Stomach smooth muscle (tissue), 2 donors: Measurements from ENCODE around the gene HBM.
A peak's percentile ranks its signal among the peaks of the same experiment; 100 is the strongest.
"Not testable (repeated sequence)": the region's sequence is repeated elsewhere in the genome, so short reads cannot be mapped to it uniquely, and the experiment has no call there.

Experiments
- H3K27ac ChIP-seq: one replicate; pipeline ENCODE4 v1.7.0; 2013; ENCODE audit warnings: mild to moderate bottlenecking, low read length, inconsistent platforms
- H3K27me3 ChIP-seq, 2 donors: one replicate each; pipeline ENCODE4 v1.7.0; 2013; ENCODE audit warnings: low read length in 2 of 2; ENCODE audit not compliant: insufficient read depth in 2 of 2, control insufficient read depth in 1 of 2
- H3K36me3 ChIP-seq, 2 donors: one replicate each; pipeline ENCODE4 v1.7.0; 2013; ENCODE audit warnings: low read length in 2 of 2; ENCODE audit not compliant: control insufficient read depth in 2 of 2, insufficient read depth in 2 of 2
- H3K4me1 ChIP-seq: one replicate; pipeline ENCODE4 v1.7.0; 2013; ENCODE audit warnings: low read length; ENCODE audit not compliant: control insufficient read depth, insufficient read depth
- H3K4me3 ChIP-seq, 2 donors: one replicate each; pipeline ENCODE4 v1.7.0; 2013; ENCODE audit warnings: low read length in 2 of 2
- H3K9ac ChIP-seq, 2 donors: one replicate each; pipeline ENCODE4 v1.7.0; 2013; ENCODE audit warnings: low read length in 2 of 2, mild to moderate bottlenecking in 1 of 2
- H3K9me3 ChIP-seq, 2 donors: one replicate each; pipeline ENCODE4 v1.7.0; 2013; ENCODE audit warnings: low read length in 2 of 2; ENCODE audit not compliant: control insufficient read depth in 2 of 2
- donor health status: healthy.
- donor health status: Pancreatic carcinoma.

HBM gene

DNA sequence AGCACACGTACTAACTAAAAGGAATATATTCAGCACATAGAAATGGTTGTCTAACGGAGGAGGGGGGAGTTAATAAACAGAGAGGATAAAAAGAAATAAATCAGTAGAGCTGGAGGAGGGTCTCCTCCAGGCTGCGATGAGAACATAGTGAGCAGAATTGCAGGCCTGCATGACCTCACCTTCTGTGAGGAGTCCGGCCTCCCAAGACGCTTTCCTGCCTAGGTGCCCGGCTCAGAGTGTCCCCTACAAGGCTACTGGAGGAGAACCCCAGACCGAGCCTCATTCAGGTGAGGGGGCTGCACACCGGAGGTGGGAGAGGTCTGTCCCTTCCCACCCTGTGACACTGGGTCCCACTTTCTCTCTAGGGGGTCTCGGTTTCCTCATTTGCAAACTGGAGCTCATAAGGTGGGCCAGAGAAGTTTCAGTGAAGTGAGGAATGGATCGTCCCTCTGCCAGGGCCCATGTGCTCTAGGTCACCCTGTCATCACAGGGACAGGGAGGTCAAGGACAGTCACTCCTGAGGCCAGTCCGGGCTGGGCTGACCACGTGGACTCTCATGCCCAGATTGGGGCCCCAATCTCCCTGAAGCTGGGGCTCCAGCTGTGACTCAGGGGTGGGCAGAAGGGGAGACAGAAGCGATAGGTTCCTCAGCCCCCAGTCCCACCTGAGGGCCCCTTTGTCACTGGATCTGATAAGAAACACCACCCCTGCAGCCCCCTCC lies 3.3 kb upstream of the HBM start:
- H3K4me1 ChIP-seq: peaks cover 15% of the 10 kb centered on the region
- no peaks in the 10 kb centered on the region for H3K9me3 ChIP-seq
- no peak overlapping the region for H3K9ac ChIP-seq
- no peak overlapping the region for H3K27ac ChIP-seq
- H3K27me3 ChIP-seq: peaks cover 22 to 25% of the 10 kb centered on the region in 2 donors
- no peak overlapping the region for H3K4me3 ChIP-seq
- no peaks in the 10 kb centered on the region for H3K36me3 ChIP-seq

- H3K9me3 ChIP-seq, H3K36me3 ChIP-seq, H3K27ac ChIP-seq, H3K9ac ChIP-seq, H3K4me3 ChIP-seq: not testable (repeated sequence)
- Histone ChIP-seq H3K4me1 (peaks cover 15% of the 10 kb centered on the region), H3K27me3 (peaks cover 29 to 32% of the 10 kb centered on the region in 2 donors)
Measured at GRCh38 chr16:163139-163538, 2.6 kb upstream of the HBM start.

DNA sequence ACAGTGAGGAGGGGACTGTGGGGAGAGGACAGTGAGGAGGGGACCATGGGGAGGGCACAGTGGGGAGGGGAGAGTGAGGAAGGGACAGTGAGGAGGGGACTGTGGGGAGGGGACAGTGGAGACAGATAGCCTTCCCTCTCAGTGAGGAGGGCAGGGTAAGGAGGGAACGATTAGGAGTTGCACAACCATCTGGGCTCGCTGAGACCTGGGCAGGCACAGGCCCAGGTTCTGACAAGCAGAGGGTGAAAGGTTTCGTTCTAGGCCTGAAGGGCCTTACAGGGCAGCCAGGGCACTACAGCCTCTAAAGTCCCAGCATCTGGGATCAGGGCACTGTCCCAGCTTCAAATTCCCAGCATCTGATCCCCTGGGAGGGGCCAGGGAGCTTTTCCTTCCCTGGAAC lies 2.1 kb upstream of the HBM start:
- H3K27me3 ChIP-seq: peaks cover 35 to 37% of the 10 kb centered on the region in 2 donors
- H3K4me3 ChIP-seq, H3K9ac ChIP-seq, H3K9me3 ChIP-seq, H3K36me3 ChIP-seq, H3K27ac ChIP-seq: not testable (repeated sequence)
- H3K4me1 ChIP-seq: peaks cover 18% of the 10 kb centered on the region

- not testable (repeated sequence) for H3K4me3 ChIP-seq, H3K9ac ChIP-seq, H3K9me3 ChIP-seq, H3K36me3 ChIP-seq, H3K27ac ChIP-seq
- peaks cover 18% of the 10 kb centered on the region for H3K4me1 ChIP-seq
- H3K27me3 ChIP-seq: peaks cover 40 to 43% of the 10 kb centered on the region in 2 donors
Measured at GRCh38 chr16:164134-164823, 1.5 kb upstream of the HBM start.

- peaks cover 18% of the 10 kb centered on the region for H3K4me1 ChIP-seq
- H3K27me3 ChIP-seq: peaks cover 40 to 46% of the 10 kb centered on the region in 2 donors
- no peaks in the 10 kb centered on the region for H3K9me3 ChIP-seq
- no peak overlapping the region for H3K9ac ChIP-seq
- no peak overlapping the region for H3K27ac ChIP-seq
- H3K4me3 ChIP-seq: peak overlapping the region; percentile 16 to 40
- H3K36me3 ChIP-seq: no peaks in the 10 kb centered on the region
Measured at GRCh38 chr16:164827-165538, 795 bp upstream of the HBM start.

DNA sequence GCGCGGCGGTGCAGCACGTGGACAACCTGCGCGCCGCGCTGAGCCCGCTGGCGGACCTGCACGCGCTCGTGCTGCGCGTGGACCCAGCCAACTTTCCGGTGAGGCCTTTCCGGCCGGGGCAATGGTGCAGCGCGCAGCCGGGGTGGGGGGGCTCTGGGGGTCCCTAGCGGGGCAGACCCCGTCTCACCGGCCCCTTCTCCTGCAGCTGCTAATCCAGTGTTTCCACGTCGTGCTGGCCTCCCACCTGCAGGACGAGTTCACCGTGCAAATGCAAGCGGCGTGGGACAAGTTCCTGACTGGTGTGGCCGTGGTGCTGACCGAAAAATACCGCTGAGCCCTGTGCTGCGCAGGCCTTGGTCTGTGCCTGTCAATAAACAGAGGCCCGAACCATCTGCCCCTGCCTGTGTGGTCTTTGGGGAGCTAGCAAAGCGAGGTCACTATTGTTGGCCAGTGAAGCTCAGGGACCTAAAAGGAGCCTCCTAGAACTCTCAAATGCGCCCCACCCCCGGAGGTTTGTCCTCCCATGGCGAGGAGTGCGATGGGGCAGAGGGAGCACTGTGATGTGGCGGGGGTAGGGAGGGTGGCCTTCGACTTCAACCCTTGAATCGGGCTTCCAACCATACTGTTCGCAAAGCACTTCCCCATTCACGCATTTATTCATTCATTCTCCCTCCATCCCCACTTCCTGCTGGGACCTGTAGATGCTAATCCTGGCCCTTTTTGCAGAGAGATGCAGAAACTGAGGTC lies 770 bp downstream of the HBM start:
- no peak overlapping the region for H3K4me3 ChIP-seq
- no peak overlapping the region for H3K27ac ChIP-seq
- no peak overlapping the region for H3K9ac ChIP-seq
- peaks cover 40 to 51% of the 10 kb centered on the region in 2 donors for H3K27me3 ChIP-seq
- H3K9me3 ChIP-seq: no peaks in the 10 kb centered on the region
- H3K4me1 ChIP-seq: peaks cover 18% of the 10 kb centered on the region
- H3K36me3 ChIP-seq: no peaks in the 10 kb centered on the region

- Histone ChIP-seq H3K9ac (no peak overlapping the region), H3K36me3 (no peaks in the 10 kb centered on the region), H3K4me3 (no peak overlapping the region), H3K4me1 (peaks cover 18% of the 10 kb centered on the region), H3K9me3 (no peaks in the 10 kb centered on the region), H3K27me3 (peaks cover 40 to 54% of the 10 kb centered on the region in 2 donors), H3K27ac (no peak overlapping the region)
Measured at GRCh38 chr16:167122-167690, 1.4 kb downstream of the HBM start.

GRCh38 chr16:168424-168823 lies 2.6 kb downstream of the HBM start:
- Histone ChIP-seq H3K27me3 (peaks cover 40 to 54% of the 10 kb centered on the region in 2 donors), H3K9ac (no peak overlapping the region), H3K4me1 (peaks cover 18% of the 10 kb centered on the region), H3K9me3 (no peaks in the 10 kb centered on the region), H3K27ac (no peak overlapping the region), H3K4me3 (no peak overlapping the region), H3K36me3 (no peaks in the 10 kb centered on the region)

- peaks cover 40 to 54% of the 10 kb centered on the region in 2 donors for H3K27me3 ChIP-seq
- H3K9ac ChIP-seq: no peak overlapping the region
- no peak overlapping the region for H3K27ac ChIP-seq
- H3K4me3 ChIP-seq: no peak overlapping the region
- no peaks in the 10 kb centered on the region for H3K36me3 ChIP-seq
- H3K4me1 ChIP-seq: peaks cover 18% of the 10 kb centered on the region
- no peaks in the 10 kb centered on the region for H3K9me3 ChIP-seq
Measured at GRCh38 chr16:169014-169413, 3.2 kb downstream of the HBM start.

- not testable (repeated sequence) for H3K36me3 ChIP-seq, H3K9me3 ChIP-seq
- peaks cover 45 to 61% of the 10 kb centered on the region in 2 donors for H3K27me3 ChIP-seq
Measured at GRCh38 chr16:170088-170507, 4.3 kb downstream of the HBM start.

More at GRCh38 chr16:170088-170507, 4.3 kb downstream of the HBM start:
- H3K4me3 ChIP-seq, H3K9ac ChIP-seq, H3K27ac ChIP-seq: not testable (repeated sequence)
- peaks cover 17% of the 10 kb centered on the region for H3K4me1 ChIP-seq
